ES-I3 (cell line): ENCODE results near the gene TMEM163.
"Not testable (repeated sequence)": the region's sequence is repeated elsewhere in the genome, so short reads cannot be mapped to it uniquely, and the experiment has no call there.

Experiments used
- H3K36me3 ChIP-seq: 2 replicates; pipeline ENCODE4 v1.6.1; 2013; ENCODE audit warnings: mild to moderate bottlenecking, low read length, control low read depth, moderate library complexity; ENCODE audit not compliant: insufficient read depth
- H3K4me1 ChIP-seq: 2 replicates; pipeline ENCODE4 v1.6.1; 2013; ENCODE audit warnings: mild to moderate bottlenecking, control low read depth, low read length; ENCODE audit not compliant: insufficient read depth
- H3K9ac ChIP-seq: 2 replicates; pipeline ENCODE4 v1.6.1; 2013; ENCODE audit warnings: low read depth, mild to moderate bottlenecking, low read length, moderate library complexity
- H3K9me3 ChIP-seq: 2 replicates; pipeline ENCODE4 v1.6.1; 2013; ENCODE audit warnings: mild to moderate bottlenecking, low read length, moderate library complexity; ENCODE audit not compliant: control insufficient read depth, insufficient read depth

TMEM163 gene

DNA sequence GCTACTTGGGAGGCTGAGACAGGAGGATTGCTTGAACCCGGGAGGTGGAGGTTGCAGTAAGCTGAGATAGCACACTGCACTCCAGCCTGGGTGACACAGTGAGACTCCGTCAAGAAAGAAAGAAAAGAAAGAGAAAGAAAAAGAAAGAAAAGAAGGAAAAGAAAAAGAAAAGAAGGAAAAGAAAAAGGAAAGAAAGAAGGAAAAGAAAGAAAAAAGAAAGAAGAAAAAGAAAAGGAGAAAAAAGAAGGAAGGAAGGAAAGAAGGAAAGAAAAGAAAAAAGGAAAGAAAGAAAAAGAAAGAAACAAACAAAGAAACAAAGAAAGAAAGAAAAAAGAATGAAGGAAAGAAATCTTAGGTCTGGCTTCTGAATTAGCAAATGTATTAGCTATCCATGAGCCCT is 150.4 kb downstream of the TMEM163 start:
- Histone ChIP-seq H3K36me3 (no peaks in the 10 kb centered on the region), H3K4me1 (no peaks in the 10 kb centered on the region), H3K9ac (no peak overlapping the region), H3K9me3 (no peaks in the 10 kb centered on the region)

DNA sequence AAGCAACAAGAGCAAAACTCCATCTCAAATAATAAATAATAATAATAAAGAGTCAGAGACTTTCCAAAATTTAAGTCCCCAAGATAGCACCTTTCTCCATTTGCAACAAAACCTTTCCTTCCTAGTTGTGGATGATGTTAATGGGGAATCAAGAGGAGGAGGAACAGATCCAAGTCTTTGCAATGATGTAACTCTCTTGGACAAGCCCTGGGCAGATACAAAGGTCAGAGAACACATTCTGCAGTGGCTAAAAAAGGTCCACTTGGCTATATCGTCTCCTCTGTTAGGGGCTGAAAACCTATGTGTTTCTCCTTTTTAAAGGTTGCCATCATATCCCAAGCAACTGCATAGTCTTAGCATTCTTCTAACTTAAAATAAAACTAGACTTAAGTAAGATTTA is 151.1 kb downstream of the TMEM163 start:
- H3K9ac ChIP-seq = no peak overlapping the region
- no peaks in the 10 kb centered on the region for H3K4me1 ChIP-seq
- no peaks in the 10 kb centered on the region for H3K9me3 ChIP-seq
- no peaks in the 10 kb centered on the region for H3K36me3 ChIP-seq

DNA sequence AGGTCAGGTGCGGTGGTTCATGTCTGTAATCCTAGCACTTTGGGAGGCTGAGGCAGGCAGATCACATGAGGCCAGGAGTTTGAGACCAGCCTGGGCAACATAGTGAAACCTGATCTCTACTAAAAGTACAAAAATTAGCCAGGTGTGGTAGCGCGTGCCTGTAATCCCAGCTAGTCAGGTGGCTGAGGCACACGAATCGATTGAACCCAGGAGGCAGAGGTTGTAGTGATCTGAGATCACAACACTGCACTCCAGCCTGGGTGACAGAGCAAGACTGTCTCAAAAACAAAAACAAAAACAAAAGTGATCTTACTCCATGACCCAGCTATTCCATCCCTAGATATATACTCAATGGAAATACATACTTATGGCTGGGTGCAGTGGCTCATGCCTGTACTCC is 153.8 kb downstream of the TMEM163 start:
- not testable (repeated sequence) for H3K9ac ChIP-seq, H3K36me3 ChIP-seq, H3K9me3 ChIP-seq, H3K4me1 ChIP-seq

DNA sequence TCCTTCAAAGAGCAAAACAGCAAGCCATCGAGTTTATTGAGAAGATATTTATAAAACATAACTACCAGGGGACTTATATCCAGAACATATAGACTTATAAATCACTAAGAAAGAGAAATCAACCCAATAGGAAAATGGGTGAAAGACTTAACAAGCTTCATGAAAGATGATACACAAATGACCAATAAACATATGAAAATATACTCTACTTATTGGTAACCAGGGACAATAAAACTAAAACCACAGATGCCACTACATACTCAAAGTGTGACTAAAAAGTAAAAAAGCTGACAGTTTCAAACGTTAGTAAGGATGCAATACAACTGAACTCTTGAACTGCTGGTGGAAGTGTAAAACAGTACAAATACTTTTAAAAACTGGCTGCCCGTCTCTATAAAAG is 154.3 kb downstream of the TMEM163 start:
- Histone ChIP-seq H3K36me3 (no peaks in the 10 kb centered on the region), H3K9me3 (no peaks in the 10 kb centered on the region), H3K4me1 (no peaks in the 10 kb centered on the region), H3K9ac (no peak overlapping the region)

DNA sequence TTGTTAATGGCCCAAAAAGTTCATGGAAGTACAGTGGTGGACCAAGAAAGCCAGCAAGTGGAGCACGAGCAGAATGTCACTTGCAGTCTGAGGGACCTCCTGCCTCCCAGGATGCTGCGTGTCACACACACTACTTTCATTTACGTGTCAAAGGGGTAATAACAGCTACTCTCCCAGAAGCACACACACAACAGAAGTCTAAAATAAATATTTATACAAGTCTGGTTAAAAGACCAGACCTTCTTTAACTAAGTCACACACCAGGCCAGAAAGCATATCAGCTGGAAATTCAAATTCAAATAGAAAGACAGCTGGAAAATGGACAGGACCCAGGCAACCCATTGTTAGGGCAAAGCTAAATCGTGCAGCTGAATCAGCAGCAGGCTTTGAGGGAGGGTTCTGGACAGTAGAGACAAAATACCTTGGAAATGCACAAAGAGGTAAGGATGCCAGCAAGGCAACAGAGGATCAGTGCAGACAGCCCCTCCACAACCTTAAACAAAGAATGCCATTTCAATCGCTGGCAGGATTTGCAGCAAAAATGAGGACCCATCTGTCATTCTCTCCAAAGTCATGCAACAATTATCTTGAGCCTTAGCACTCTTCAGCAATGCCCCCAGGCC is 160.5 kb downstream of the TMEM163 start:
- no peaks in the 10 kb centered on the region for H3K9me3 ChIP-seq
- no peak overlapping the region for H3K9ac ChIP-seq
- no peaks in the 10 kb centered on the region for H3K4me1 ChIP-seq
- no peaks in the 10 kb centered on the region for H3K36me3 ChIP-seq

DNA sequence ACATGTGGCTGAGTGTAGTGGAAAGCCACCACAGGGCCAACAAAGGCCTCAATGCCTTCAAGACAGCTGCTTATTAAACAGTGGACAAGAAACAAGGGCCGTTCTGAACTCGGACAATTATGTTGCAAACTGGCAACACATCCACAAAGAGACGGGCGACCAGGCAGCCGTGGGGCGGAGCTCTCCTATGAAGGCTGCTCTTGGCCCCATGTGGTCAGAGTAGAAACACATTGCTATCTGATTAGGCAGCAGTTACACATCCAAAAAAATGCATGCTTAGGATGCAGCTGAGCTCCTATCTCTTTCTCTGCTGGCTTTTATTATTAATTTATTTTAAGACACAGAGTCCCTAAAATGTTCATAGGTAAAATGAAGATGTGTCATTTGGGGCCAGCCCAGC is 163.4 kb downstream of the TMEM163 start:
- Histone ChIP-seq H3K9me3 (no peaks in the 10 kb centered on the region), H3K9ac (no peak overlapping the region), H3K36me3 (no peaks in the 10 kb centered on the region), H3K4me1 (no peaks in the 10 kb centered on the region)

DNA sequence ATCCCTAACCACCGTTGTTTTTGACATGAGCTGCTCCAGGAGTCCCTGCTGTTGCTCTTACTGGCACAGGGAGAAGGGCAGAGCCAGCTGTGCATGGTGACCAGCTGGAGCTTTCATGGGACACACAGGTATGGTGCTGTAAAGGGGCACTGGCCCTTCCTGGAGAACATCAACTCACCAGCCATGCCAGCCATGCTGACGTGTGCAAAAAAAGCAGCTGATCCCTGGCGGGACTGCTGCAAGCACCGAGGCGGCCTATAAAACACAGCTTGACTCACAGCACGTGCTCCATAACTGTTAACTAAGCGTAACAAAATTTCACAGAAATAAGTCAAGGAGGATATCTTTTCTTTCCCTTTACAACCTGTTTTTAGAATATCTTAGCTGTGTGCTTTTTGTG is 165.1 kb downstream of the TMEM163 start:
- H3K36me3 ChIP-seq = no peaks in the 10 kb centered on the region
- H3K9me3 ChIP-seq = no peaks in the 10 kb centered on the region
- no peaks in the 10 kb centered on the region for H3K4me1 ChIP-seq
- H3K9ac ChIP-seq = no peak overlapping the region

DNA sequence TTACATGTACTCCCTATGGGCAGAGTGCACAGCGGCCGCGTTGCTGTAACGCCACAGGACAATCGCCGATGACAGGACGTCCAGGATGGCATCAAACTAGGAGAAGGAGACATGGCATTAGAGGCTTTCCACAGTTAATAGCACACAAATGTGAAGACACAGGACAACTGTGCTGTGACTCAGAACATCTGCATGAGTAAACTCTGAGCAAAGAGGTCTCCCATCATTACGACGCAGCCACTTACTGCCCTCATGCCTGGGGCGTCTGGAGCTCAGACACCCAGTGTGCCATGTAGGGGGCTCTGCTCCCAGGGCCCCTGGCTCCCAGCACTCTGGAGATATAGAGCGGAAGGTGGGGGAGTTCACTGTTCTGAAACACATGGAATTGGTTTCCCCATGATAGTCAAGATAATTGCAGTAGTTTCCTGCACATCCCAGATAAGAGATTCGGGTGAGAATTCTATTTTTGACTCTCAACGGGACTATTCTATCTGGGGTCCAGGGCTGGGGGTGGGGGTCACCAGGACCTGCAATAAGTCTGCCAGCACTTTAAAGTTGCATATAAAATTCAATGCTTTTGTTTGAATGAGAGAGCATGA is 168.1 kb downstream of the TMEM163 start:
- Histone ChIP-seq H3K9me3 (no peaks in the 10 kb centered on the region), H3K9ac (no peak overlapping the region), H3K36me3 (no peaks in the 10 kb centered on the region), H3K4me1 (no peaks in the 10 kb centered on the region)

DNA sequence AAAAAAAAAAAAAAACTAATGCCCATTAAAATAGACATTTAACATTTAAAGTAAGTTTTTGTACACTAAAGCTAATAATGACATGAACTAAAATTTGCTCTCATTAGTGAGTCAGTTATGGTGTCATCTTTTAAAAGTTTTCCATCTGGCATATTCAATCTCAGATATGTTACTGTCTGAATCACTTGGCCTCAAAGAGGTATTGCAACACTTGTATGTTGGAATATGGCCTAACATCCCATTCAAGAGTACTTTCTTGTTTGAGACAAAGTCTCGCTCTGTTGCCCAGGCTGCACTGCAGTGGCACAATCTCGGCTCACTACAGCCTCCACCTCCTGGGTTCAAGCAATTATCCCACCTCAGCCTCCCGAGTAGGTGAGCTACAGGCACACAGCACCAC is 169.7 kb downstream of the TMEM163 start:
- Histone ChIP-seq H3K4me1 (no peaks in the 10 kb centered on the region), H3K9ac (no peak overlapping the region), H3K36me3 (no peaks in the 10 kb centered on the region), H3K9me3 (no peaks in the 10 kb centered on the region)

DNA sequence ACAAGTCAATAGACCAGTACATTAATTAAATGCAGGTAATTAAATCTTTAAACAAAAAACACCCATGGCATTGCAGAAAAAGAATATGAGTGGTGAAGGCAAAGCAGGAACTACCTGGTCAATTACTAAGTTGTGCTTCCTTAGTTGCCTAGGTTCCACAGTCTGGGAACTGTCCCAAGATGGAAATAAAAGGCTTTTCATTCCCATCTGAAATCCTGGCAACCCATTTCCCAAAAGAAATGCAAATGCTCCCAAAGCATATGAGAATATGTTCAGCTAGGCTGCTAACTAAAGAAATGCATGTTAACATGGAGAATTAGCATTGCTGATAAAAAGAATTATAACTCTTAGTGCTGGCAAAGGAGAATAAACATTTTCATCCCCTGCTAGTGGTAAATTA is 177.8 kb downstream of the TMEM163 start:
- H3K36me3 ChIP-seq = no peaks in the 10 kb centered on the region
- no peak overlapping the region for H3K9ac ChIP-seq
- H3K9me3 ChIP-seq = no peaks in the 10 kb centered on the region
- H3K4me1 ChIP-seq = no peaks in the 10 kb centered on the region

DNA sequence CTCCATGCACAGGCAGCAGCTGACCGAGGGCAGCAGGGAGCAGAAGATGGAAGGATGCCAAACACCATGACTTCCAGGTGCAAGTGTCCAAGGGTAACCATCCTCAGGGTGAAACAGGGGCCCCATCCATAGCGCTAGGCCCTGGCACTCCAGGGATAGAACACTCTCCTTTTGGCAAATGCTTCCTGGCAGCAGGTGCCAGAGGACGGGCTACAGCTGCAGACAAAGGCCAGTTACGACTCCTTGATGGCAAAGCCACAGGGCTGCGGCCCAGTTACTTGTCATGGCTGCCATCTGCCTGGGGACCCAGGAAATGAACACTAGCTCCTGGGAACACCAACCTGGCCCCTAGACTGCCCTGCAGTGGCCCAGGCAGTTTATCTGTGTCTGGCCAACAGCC is 178.8 kb downstream of the TMEM163 start:
- Histone ChIP-seq H3K9ac (no peak overlapping the region), H3K36me3 (no peaks in the 10 kb centered on the region), H3K9me3 (no peaks in the 10 kb centered on the region), H3K4me1 (no peaks in the 10 kb centered on the region)

DNA sequence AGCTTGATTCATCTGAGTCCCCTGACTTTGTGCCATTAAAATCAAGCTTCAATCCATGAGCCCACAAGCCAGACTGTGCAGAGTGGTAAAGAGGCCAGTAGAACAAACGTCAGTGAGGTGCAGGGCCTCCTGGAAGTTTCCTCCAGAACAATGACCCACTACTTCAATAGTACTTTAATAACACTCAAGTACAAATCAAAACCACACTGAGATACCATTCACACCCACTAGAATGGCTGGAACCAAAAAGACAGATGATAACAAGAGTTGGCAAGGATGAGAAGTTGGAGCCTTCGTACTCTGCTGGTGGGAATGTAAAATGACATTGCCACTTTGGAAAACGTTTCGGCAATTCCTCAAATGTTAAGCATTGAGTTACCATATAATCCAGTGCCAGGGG is 181.1 kb downstream of the TMEM163 start:
- H3K9me3 ChIP-seq = no peaks in the 10 kb centered on the region

DNA sequence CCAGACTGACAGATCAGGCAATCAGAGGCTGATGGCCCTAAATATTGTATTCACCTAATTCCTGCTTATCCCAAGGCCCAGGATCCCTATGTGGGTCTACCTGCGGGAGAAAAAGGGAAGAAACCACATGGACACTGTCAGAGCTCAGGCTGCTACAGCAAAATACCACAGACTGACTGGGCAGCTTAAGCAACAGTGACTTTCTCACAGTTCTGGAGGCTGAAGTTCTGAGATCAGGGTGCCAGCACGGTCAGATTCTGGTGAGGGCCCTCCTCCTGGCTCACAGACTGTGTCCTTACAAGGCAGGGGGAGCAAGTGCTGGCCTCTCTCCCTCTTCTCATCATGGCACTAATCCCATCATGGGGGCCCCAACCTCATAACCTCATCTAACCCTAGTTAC is 181.7 kb downstream of the TMEM163 start:
- Histone ChIP-seq H3K9ac (no peak overlapping the region), H3K4me1 (no peaks in the 10 kb centered on the region), H3K36me3 (no peaks in the 10 kb centered on the region), H3K9me3 (no peaks in the 10 kb centered on the region)

More for the DNA sequence above, 181.1 kb downstream of the TMEM163 start:
- H3K36me3 ChIP-seq = no peaks in the 10 kb centered on the region
- H3K9ac ChIP-seq = no peak overlapping the region
- no peaks in the 10 kb centered on the region for H3K4me1 ChIP-seq

DNA sequence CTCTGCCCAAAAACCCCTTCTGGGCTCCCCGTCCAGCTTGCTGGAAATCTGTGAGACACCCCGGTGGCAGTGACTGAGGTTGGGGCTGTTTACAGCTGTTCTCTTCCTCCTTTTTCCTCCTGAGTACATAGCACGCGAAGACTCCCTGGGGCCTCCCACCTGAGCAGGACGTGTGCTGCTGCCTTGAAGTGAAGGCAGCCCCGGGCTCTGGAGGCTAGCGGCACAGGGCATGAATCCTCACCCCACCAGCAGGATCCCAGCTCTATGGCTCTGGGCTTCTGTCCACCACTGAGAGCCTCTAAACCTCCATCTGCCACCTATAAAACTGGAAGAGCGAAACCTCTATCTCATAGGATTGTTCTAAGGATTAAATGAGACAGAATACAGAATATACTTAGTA is 182.5 kb downstream of the TMEM163 start:
- no peaks in the 10 kb centered on the region for H3K4me1 ChIP-seq
- no peaks in the 10 kb centered on the region for H3K36me3 ChIP-seq
- H3K9me3 ChIP-seq = no peaks in the 10 kb centered on the region
- no peak overlapping the region for H3K9ac ChIP-seq

DNA sequence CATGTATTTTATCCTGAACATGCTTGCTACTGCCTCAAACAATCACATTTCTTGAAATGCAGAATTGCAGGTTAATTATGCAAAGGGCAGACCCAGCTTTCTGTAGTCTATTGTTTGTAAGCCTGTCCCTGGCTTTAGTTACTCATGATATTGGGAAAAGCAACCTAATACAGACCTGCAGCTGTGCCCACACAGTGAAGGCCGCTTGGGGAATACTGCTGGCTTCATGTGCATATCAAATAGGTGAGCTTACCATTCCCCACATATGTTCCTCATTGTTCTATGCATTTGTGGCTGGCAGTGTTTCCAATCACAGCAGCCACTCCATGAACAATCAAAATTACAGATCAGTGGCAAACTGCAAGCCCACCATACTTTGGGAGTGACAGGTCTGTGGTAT is 186.3 kb downstream of the TMEM163 start:
- no peak overlapping the region for H3K9ac ChIP-seq
- H3K9me3 ChIP-seq = no peaks in the 10 kb centered on the region
- H3K4me1 ChIP-seq = no peaks in the 10 kb centered on the region
- H3K36me3 ChIP-seq = no peaks in the 10 kb centered on the region

DNA sequence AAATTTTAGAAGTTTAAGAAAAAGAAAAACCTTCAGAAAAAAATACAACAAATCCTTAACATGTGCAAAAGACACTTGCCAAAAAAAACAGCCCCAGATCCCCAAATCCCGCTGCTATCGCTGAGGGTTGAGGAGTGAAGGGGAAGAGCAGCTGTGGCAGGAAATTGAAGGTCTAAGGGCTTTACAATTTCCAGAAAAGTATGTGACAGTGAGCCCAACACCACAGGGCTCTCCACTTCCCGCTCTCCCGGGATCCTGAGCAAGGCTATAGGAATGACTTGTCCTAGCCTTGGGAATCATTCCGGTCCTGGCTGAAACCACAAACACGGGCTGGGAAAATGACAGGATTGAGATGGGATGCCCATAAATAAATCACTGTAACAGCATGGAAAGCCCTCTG is 191.4 kb downstream of the TMEM163 start:
- Histone ChIP-seq H3K4me1 (no peaks in the 10 kb centered on the region), H3K9me3 (no peaks in the 10 kb centered on the region), H3K36me3 (no peaks in the 10 kb centered on the region), H3K9ac (no peak overlapping the region)
